Measurements from ENCODE around the gene RNU1-1.
"Not testable (repeated sequence)": the region's sequence is repeated elsewhere in the genome, so short reads cannot be mapped to it uniquely, and the experiment has no call there.

RNU1-1 gene

DNA sequence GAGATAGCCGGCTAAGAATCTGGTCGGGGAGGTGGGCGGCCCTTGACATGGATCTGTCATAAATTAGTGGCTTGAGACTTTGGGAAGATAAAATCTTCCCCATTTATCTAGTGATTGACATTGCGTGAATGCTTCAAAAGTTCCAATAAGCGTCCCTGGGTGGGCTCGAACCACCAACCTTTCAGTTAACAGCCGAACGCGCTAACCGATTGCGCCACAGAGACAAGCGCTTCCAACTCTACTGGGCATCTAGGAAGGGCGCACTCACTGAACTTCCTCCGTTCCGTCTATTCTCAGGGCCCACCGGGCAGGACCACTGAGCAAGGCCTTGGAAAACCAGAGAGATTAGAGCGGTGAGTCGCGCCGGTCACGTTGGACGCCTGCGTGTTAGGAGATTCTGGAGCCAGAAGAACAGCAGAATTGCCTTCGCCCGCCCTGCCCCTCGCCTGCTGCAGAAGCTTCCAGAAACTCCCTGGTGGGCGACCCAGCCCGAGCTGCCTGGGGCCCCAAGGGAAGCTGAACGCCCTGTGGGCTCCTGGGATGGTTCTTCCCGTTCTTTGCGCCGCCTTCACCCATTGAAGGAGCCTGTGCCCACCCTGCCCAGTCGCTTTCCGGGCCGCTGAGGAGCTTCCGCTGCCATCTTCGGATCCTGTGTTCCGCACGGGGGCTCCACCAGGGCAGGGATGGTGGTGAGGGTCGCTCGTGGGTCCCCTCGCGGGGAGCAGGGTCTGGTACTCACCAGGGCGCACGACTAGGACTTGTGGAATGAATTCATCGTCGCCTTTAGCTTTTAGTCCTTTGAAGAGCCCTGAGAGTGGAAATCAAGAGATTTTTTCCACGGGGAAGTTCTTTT lies 6.6 kb upstream of the RNU1-1 start:
- not testable (repeated sequence) for H3K36me3 ChIP-seq (ENCODE audit: control insufficient read depth, insufficient read depth, low read length, severe bottlenecking); H3K9ac ChIP-seq (ENCODE audit: low read length); DNase-seq (ENCODE audit: low read depth); H3K4me3 ChIP-seq (ENCODE audit: low read length); H3K4me1 ChIP-seq (ENCODE audit: control insufficient read depth, insufficient read depth, low read length); H3K9me3 ChIP-seq (ENCODE audit: control insufficient read depth, low read length)
- peaks cover 47% of the 10 kb centered on the region for H3K27me3 ChIP-seq (replicated peaks; ENCODE audit: control insufficient read depth, insufficient read depth, low read length)

DNA sequence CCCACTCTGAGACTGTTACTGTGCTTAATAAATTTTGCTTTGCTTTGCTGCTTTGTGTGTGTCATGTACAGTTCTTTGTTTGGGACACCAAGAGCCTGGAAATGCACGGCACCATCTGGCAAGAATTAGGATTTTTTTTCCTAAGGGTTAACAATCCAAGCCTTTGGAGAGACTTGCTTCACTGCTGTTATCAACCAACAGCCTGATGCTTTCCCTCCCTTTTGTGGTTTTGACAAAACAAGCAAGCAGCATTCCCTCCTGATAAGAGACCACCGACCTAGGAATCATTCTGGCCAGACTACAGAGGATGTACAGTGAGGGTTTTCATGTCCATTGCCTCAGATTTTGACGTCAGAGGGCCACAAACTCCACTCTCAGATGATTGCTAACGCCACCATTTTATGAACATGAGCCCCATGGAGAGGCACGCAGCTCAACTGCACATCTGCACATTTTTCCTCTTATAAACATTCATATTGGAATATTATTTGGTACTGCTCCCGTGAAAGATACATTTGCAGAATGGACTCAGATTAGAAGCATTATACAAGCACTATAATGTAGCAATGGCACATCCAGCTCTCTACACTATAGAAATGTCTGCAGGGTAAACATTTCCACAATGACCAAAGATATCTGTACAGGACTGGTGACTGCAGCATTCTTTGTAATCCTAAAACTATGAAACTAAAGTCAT lies 5.3 kb upstream of the RNU1-1 start:
- not testable (repeated sequence) for H3K4me3 ChIP-seq (ENCODE audit: low read length); H3K4me1 ChIP-seq (ENCODE audit: control insufficient read depth, insufficient read depth, low read length); H3K9me3 ChIP-seq (ENCODE audit: control insufficient read depth, low read length); DNase-seq (ENCODE audit: low read depth); H3K9ac ChIP-seq (ENCODE audit: low read length); H3K36me3 ChIP-seq (ENCODE audit: control insufficient read depth, insufficient read depth, low read length, severe bottlenecking)
- peaks cover 44% of the 10 kb centered on the region for H3K27me3 ChIP-seq (replicated peaks; ENCODE audit: control insufficient read depth, insufficient read depth, low read length)

DNA sequence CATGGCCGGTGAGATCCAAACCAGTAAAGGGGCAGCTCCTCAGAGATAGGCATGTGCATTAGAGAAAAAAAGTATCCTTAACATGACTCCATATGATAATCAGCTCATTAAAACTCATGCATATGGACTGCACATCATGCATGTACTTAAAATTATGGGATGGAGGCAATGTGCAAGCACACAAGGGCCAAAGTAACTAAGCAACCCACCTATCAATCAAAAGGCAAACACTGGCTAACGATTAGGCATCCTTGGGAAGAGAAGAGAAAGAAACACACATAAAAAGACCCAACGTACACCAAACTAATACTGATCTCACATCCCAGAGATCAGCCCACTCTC lies 4.8 kb upstream of the RNU1-1 start:
- H3K9me3 ChIP-seq (ENCODE audit: control insufficient read depth, low read length); H3K36me3 ChIP-seq (ENCODE audit: control insufficient read depth, insufficient read depth, low read length, severe bottlenecking); DNase-seq (ENCODE audit: low read depth); H3K4me1 ChIP-seq (ENCODE audit: control insufficient read depth, insufficient read depth, low read length); H3K4me3 ChIP-seq (ENCODE audit: low read length); H3K9ac ChIP-seq (ENCODE audit: low read length): not testable (repeated sequence)
- peaks cover 41% of the 10 kb centered on the region for H3K27me3 ChIP-seq (replicated peaks; ENCODE audit: control insufficient read depth, insufficient read depth, low read length)

DNA sequence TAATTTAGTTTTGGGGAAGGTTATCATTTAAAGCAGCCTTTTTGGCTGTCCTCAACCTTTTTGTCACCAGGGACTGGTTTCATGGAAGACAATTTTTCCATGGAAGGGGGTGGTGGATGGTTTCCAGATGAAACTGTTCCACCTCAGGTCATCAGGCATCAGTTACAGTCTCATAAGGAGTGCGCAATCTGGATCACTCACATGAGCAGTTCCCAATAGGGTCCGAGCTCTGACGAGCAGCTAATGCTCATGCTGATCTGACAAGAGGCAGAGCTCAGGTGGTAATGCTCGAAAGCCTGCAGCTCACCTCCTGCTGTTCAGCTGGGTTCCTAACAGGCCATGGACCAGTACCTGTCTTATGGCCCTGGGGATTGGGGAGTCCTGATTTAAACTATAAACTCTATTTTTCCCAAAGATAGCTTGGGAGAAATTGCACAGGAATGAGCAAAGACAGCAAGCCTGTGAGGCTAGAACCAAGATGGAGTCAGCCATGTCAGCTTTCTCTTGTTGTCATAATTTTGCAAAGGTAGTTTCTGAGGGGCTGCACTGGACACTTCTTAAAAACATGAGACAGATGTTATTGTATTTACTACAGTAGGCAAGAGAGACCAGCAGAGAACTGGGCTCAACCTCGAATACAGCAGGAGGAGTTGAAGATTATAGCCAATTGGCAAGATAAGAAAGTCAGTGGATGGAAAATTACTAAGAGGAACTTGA lies 2.8 kb upstream of the RNU1-1 start:
- peaks cover 35% of the 10 kb centered on the region for H3K27me3 ChIP-seq (replicated peaks; ENCODE audit: control insufficient read depth, insufficient read depth, low read length)
- not testable (repeated sequence) for H3K9me3 ChIP-seq (ENCODE audit: control insufficient read depth, low read length); H3K4me3 ChIP-seq (ENCODE audit: low read length); H3K36me3 ChIP-seq (ENCODE audit: control insufficient read depth, insufficient read depth, low read length, severe bottlenecking); H3K9ac ChIP-seq (ENCODE audit: low read length); H3K4me1 ChIP-seq (ENCODE audit: control insufficient read depth, insufficient read depth, low read length); DNase-seq (ENCODE audit: low read depth)

DNA sequence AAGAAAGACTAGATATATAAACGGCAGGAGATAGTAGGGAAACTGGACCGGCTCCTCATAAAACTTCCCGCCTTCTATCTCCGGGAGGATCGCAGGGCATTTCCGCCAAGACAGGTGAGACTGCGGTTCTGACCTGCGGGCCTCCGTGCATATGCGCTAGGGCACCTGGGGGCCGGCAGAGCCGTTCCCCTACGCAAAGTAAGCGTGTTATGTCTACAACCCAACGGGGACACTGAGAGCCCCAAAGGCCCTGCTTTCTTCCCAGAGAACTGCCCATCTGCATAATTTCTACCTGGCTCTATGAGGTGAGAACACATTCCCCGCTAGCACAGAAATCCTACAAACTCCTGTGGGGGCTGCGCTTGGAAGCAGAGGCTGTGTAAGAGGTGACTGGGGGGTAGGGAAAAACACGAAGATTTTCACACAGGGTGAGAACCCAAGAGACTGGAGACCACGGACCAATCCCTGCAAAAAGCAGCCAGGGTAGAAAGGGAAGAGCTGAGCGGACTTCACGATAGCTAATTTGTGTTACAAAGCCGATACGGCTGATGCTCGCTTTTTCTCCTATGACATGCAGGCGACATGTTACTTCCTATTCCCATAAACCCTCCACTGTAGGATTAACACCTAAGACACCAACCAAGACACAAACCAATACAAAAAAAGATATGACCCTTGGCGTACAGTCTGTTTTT lies 526 bp downstream of the RNU1-1 start:
- peaks cover 14% of the 10 kb centered on the region for H3K27me3 ChIP-seq (replicated peaks; ENCODE audit: control insufficient read depth, insufficient read depth, low read length)
- H3K9me3 ChIP-seq (ENCODE audit: control insufficient read depth, low read length); H3K9ac ChIP-seq (ENCODE audit: low read length); H3K4me3 ChIP-seq (ENCODE audit: low read length); H3K36me3 ChIP-seq (ENCODE audit: control insufficient read depth, insufficient read depth, low read length, severe bottlenecking); H3K4me1 ChIP-seq (ENCODE audit: control insufficient read depth, insufficient read depth, low read length): not testable (repeated sequence)
- DNase-seq (ENCODE audit: low read depth) = peak; percentile 94

DNA sequence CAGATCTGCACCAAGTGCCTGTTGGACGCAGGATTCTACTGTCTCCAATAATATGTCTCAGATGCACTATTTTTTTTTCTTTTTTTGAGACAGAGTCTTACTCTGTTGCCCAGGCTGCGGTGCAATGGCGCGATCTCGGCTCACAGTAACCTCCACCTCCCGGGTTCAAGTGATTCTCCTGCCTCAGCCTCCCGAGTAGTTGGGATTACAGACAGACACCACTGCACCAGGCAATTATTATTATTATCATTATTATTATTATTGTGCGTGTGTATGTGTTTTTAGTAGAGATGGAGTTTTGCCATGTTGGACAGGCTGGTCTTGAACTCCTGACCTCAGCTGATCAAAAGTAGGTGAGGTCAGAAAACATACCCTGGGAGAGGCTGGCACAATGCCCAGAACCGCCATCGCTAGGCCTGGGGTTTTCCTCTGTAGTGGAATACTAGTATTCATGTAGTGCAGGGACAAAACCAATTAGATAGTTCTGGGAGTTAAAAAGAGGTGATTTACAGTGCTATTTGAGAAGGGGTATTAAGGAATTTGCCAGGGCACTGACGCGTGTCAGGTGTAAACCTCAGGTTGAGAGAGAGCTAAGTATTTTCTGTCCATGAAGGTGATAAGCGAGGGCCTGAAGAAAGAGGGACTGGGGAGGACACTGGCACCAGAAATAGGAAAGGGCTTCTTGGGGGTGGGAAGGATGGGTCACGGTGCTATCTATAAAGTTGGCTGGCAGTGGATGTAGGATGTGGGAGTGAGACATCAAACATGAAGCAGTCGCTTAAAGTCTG lies 1.3 kb downstream of the RNU1-1 start:
- not testable (repeated sequence) for H3K27me3 ChIP-seq (replicated peaks; ENCODE audit: control insufficient read depth, insufficient read depth, low read length); H3K4me1 ChIP-seq (ENCODE audit: control insufficient read depth, insufficient read depth, low read length); H3K4me3 ChIP-seq (ENCODE audit: low read length); H3K9me3 ChIP-seq (ENCODE audit: control insufficient read depth, low read length); DNase-seq (ENCODE audit: low read depth); H3K36me3 ChIP-seq (ENCODE audit: control insufficient read depth, insufficient read depth, low read length, severe bottlenecking); H3K9ac ChIP-seq (ENCODE audit: low read length)

DNA sequence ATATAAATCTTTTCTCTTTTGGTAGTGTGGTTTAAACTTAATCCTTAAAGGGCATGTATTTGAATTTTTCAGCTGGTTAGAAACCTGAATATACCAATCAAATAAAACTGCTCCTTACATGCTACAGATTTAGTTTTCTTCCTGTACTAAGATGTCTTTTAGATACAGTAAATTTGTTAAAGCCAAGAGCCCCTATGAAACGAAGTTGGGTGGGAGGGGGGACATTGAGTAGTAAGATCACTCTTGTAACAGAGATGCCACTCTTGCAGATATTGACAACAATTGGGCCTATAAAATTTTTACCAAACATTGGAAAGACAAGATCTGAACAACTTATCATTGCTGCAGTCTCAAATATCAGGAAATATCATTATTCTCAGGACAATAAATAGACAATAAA lies 2.2 kb downstream of the RNU1-1 start:
- H3K9ac ChIP-seq (ENCODE audit: low read length); H3K36me3 ChIP-seq (ENCODE audit: control insufficient read depth, insufficient read depth, low read length, severe bottlenecking); H3K27me3 ChIP-seq (replicated peaks; ENCODE audit: control insufficient read depth, insufficient read depth, low read length); H3K4me3 ChIP-seq (ENCODE audit: low read length); DNase-seq (ENCODE audit: low read depth); H3K9me3 ChIP-seq (ENCODE audit: control insufficient read depth, low read length); H3K4me1 ChIP-seq (ENCODE audit: control insufficient read depth, insufficient read depth, low read length): not testable (repeated sequence)

DNA sequence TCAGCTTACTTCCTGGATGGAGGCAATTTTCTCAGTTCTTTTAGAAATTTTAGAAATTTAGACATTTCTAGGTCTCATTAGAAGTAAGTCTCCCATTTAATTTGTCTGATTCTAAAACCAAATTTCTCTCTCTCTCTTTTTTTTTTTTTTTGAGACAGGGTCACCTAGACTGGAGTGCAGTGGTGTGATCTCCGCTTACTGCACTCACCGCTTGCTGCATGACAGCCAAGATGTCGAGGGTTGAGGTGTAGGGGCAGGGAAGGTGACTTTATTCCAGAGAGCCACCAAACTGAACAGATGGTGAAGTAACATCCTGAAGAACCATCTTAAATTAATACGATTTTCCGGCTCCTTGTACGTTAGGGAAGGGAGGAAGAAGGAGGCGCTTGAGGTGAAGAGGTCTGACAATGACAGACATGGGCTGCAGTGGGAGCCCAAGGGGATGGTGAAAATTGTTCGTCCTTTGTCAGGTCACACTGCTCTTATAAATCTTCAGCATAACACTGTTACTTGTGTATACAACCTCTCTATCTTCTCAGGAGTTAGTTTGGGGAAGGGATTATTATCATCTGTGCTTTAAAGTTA lies 5.1 kb downstream of the RNU1-1 start:
- not testable (repeated sequence) for DNase-seq (ENCODE audit: low read depth); H3K4me3 ChIP-seq (ENCODE audit: low read length); H3K9me3 ChIP-seq (ENCODE audit: control insufficient read depth, low read length); H3K9ac ChIP-seq (ENCODE audit: low read length); H3K4me1 ChIP-seq (ENCODE audit: control insufficient read depth, insufficient read depth, low read length); H3K36me3 ChIP-seq (ENCODE audit: control insufficient read depth, insufficient read depth, low read length, severe bottlenecking)
- peaks cover 11% of the 10 kb centered on the region for H3K27me3 ChIP-seq (replicated peaks; ENCODE audit: control insufficient read depth, insufficient read depth, low read length)

DNA sequence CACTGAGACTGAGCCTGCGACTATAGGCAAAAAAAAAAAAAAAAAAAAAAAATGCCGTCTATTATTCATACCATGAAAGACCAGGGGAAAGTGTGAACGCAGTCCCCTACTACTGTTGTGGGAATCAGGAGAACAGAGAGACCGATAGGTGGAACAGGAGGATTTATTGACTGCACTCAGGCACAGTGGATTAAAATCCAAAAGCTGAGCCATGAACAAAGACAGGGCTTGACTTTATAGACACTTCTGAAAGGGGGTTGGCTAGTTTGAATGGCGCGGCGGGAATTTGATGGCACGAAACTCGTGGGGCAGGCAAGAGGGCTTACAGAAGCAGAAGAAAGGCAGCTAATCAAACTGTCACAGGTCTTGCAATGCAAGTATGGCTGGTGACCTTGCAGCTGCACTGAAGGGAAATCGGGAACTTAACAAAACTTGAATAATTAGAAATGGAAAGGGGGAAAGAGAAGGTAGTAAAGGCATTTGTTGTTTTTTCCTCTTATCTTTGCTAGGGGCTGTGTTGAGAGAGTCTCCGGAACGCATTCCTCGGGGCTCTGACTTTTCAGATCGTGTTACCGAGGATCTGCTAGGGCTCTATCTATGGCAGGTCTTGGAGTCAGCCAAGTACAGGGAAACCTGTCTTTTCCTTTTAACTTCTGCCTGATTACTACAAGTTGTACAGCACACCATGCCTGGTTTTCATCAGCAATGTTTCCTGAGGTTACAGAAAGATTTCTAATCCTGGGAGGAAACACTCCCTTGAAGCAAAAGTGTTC lies 7.5 kb downstream of the RNU1-1 start:
- H3K4me3 ChIP-seq (ENCODE audit: low read length); H3K9me3 ChIP-seq (ENCODE audit: control insufficient read depth, low read length); H3K4me1 ChIP-seq (ENCODE audit: control insufficient read depth, insufficient read depth, low read length); DNase-seq (ENCODE audit: low read depth); H3K9ac ChIP-seq (ENCODE audit: low read length); H3K36me3 ChIP-seq (ENCODE audit: control insufficient read depth, insufficient read depth, low read length, severe bottlenecking): not testable (repeated sequence)
- peaks cover 11% of the 10 kb centered on the region for H3K27me3 ChIP-seq (replicated peaks; ENCODE audit: control insufficient read depth, insufficient read depth, low read length)

DNA sequence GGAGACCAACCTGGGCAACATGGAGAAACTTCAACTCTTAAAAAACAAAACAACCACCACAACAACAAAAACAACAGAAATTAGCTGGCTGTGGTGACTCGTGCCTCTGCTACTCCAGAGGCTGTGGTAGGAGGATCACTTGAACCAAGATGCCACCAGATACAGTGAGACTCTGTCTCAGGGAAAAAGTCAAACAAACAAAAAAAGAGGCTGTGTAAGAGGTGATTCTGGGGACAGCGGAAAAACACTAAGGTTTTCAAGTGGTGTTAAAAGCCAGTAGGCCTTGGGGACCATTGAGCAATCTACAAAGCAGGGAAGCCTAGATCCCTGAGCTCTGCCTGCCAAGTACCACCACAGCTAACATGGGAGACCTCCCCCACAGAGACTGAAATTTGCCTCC lies 8.2 kb downstream of the RNU1-1 start:
- H3K9ac ChIP-seq (ENCODE audit: low read length); H3K4me1 ChIP-seq (ENCODE audit: control insufficient read depth, insufficient read depth, low read length); H3K9me3 ChIP-seq (ENCODE audit: control insufficient read depth, low read length); DNase-seq (ENCODE audit: low read depth); H3K36me3 ChIP-seq (ENCODE audit: control insufficient read depth, insufficient read depth, low read length, severe bottlenecking); H3K4me3 ChIP-seq (ENCODE audit: low read length): not testable (repeated sequence)
- H3K27me3 ChIP-seq (replicated peaks; ENCODE audit: control insufficient read depth, insufficient read depth, low read length) = peaks cover 11% of the 10 kb centered on the region

All from adipocyte (in vitro differentiated cells).